PC-9 (cell line): ENCODE data around the gene FTHL17.

ENCODE experiments used
- CTCF ChIP-seq: fragments of 200-600 bp; sonication (generic); conservative IDR thresholded peaks from 2 replicates; pipeline ENCODE4 v1.6.1; 2017; ENCODE audit warnings: mixed run types, antibody characterized with exemption, mild to moderate bottlenecking, moderate library complexity
- EZH2 ChIP-seq: fragments of 200-600 bp; sonication (generic); IDR thresholded peaks from 2 replicates; pipeline ENCODE4 v1.8.0; 2017; ENCODE audit warnings: antibody characterized with exemption, low read depth

GRCh38 chrX:31099536-31100090 lies 27.8 kb upstream of the FTHL17 start:
- TF ChIP-seq CTCF (no peak), EZH2 (no peak)
